ENCODE results near the gene ZNF846. TPM values are rescaled to one million over a fixed set of nuclear protein-coding genes. Genes with fewer than 3 reads are reported as not detected.

Gene ZNF846
- total and polyA plus RNA-seq, 9 of the 15 experiments (the other 6 are each of a cell fraction or from before 2014, with no cell fraction given) = 4.1 to 8.7 (median 7.8) TPM

GRCh38 chr19:9801976-9802375 is 33.4 kb upstream of the ZNF846 start:
- H3K4me1 ChIP-seq (replicated peaks in 1 of 2; ENCODE audit: control insufficient read depth in 2 of 2, insufficient read depth in 2 of 2, low read length in 2 of 2) = no peaks in the 10 kb centered on the region
- peaks cover 3% of the 10 kb centered on the region; the same call in 1 of the 3 replicates for H3K36me3 ChIP-seq (ENCODE audit: control insufficient read depth, insufficient read depth, low read length)
- ATAC-seq (peak; percentile 53; the same call in 2 of the 3 replicates), DNase-seq (ENCODE audit: extremely low read depth in 1 of 4, low spot score in 3 of 4) (peak in 2 of 4 experiments; percentile 37 to 38), FAIRE-seq (no peak)
- H3K27ac ChIP-seq (ENCODE audit: extremely low read depth, low read depth, low read length) = no peak overlapping the region
- no peak overlapping the region for H3K4me2 ChIP-seq (ENCODE audit: insufficient read depth, low read length)
- no peak overlapping the region for H3K9ac ChIP-seq (ENCODE audit: insufficient read depth in 1 of 2, low read depth in 2 of 2, low read length in 2 of 2)
- POLR2A ChIA-PET = no interaction called here
- CTCF ChIA-PET (ENCODE audit: low intra/inter-chr PET ratio) = no interaction called here
- in situ Hi-C loops (cut with MboI) = no loop called here
- no TSS peak for BruUV-seq (replicated peaks)
- H2AFZ ChIP-seq (ENCODE audit: low read depth, low read length) = no peak overlapping the region
- H4K20me1 ChIP-seq (replicated peaks; ENCODE audit: control insufficient read depth, insufficient read depth, low read length) = no peaks in the 10 kb centered on the region
- H3K79me2 ChIP-seq (ENCODE audit: control insufficient read depth, insufficient read depth, low read length) = no peaks in the 10 kb centered on the region
- H3K4me3 ChIP-seq = no peak overlapping the region
- no peaks in the 10 kb centered on the region for H3K9me1 ChIP-seq (ENCODE audit: control insufficient read depth, insufficient read depth, low read length)
- no peaks in the 10 kb centered on the region for H3K9me3 ChIP-seq (replicated peaks; ENCODE audit: control insufficient read depth, insufficient read depth, low read depth, low read length)
- H3K27me3 ChIP-seq (ENCODE audit: control insufficient read depth in 2 of 2, insufficient read depth in 2 of 2, low read length in 2 of 2) = no peaks in the 10 kb centered on the region
- 74% methylated on average over 10 of the region's 10 CpGs for WGBS (ENCODE audit: insufficient coverage, low coverage, missing lambda C conversion rate)
- intact Hi-C loops (cut with micrococcal nuclease) = no loop called here
- TF ChIP-seq PHF8 (IDR thresholded peaks at IDR 0.05; ENCODE audit: borderline replicate concordance, low read length) (no peak), GATAD2B (IDR thresholded peaks at IDR 0.05; ENCODE audit: borderline replicate concordance) (no peak), RBM22 (IDR thresholded peaks at IDR 0.05; ENCODE audit: low read depth, low read length, poor library complexity, severe bottlenecking) (no peak), REST (IDR thresholded peaks at IDR 0.05; ENCODE audit: borderline replicate concordance) (no peak), REST (CRISPR knock-in tag; IDR thresholded peaks at IDR 0.05; ENCODE audit: low read depth) (no peak), ZZZ3 (IDR thresholded peaks at IDR 0.05) (no peak), CEBPG (CRISPR knock-in tag; IDR thresholded peaks at IDR 0.05) (no peak), CEBPG (tag; conservative IDR thresholded peaks at IDR 0.05 in 1 of 2, IDR thresholded peaks at IDR 0.05 in 1 of 2) (no peak), XRCC5 (IDR thresholded peaks at IDR 0.05; ENCODE audit: low read depth, low read length) (no peak), SREBF1 (IDR thresholded peaks at IDR 0.05; ENCODE audit: borderline replicate concordance, low read depth, low read length) (no peak), ZNF551 (CRISPR knock-in tag; IDR thresholded peaks at IDR 0.05) (no peak), L3MBTL2 (IDR thresholded peaks at IDR 0.05) (no peak), CHD4 (IDR thresholded peaks at IDR 0.05; ENCODE audit: insufficient read depth, insufficient replicate concordance, low read depth, low read length, poor library complexity, severe bottlenecking) (no peak), FOXO4 (CRISPR knock-in tag; IDR thresholded peaks at IDR 0.05) (no peak)

Data from K562 (cell line).